GM21367 (cell line): Measurements from ENCODE around the gene FCGR2B.
"Not testable (repeated sequence)": the region's sequence is repeated elsewhere in the genome, so short reads cannot be mapped to it uniquely, and the experiment has no call there.

Experiments used
- ATAC-seq: cut with Tn5 transposase; IDR thresholded peaks from one replicate; pipeline ENCODE4 v1.9.1; 2021; ENCODE audit not compliant: unreplicated experiment

Gene FCGR2B

DNA sequence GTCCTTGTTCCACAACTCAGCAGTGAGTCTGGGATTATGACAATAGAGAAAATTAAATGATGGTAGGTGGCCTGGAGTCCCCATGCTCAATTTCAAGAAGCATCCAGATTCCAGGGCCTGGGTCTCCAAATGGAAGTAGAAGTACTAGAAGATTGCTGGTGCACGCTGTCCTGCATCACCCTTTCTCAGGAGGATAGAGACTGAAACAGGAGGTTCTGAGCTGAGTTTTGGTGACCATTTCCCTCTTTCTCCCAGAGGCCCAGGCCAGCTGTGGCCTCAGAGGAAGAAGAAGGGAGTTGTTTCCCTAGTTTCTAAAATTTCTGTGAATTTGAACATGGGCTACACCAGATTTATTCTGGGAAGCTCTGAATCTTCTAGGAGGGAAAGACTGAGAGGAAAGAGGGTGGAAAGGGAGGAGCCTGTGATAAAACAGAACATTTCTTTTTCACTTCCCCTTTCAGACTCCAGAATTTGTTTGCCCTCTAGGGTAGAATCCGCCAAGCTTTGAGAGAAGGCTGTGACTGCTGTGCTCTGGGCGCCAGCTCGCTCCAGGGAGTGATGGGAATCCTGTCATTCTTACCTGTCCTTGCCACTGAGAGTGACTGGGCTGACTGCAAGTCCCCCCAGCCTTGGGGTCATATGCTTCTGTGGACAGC is at the start of gene FCGR2B:
FCGR2B (plus strand) TSS at position 460 of the 656 bp plus-strand sequence; CDS start at position 559, 99 bp downstream.
- ATAC-seq, result peak; percentile 65

GRCh38 chr1:161616417-161616816 is 46.5 kb upstream of the FCGR2B start:
- not testable (repeated sequence) for ATAC-seq

- not testable (repeated sequence) for ATAC-seq
Measured at GRCh38 chr1:161618517-161618916, 44.4 kb upstream of the FCGR2B start.

GRCh38 chr1:161620399-161620798 is 42.5 kb upstream of the FCGR2B start:
- ATAC-seq, result not testable (repeated sequence)

DNA sequence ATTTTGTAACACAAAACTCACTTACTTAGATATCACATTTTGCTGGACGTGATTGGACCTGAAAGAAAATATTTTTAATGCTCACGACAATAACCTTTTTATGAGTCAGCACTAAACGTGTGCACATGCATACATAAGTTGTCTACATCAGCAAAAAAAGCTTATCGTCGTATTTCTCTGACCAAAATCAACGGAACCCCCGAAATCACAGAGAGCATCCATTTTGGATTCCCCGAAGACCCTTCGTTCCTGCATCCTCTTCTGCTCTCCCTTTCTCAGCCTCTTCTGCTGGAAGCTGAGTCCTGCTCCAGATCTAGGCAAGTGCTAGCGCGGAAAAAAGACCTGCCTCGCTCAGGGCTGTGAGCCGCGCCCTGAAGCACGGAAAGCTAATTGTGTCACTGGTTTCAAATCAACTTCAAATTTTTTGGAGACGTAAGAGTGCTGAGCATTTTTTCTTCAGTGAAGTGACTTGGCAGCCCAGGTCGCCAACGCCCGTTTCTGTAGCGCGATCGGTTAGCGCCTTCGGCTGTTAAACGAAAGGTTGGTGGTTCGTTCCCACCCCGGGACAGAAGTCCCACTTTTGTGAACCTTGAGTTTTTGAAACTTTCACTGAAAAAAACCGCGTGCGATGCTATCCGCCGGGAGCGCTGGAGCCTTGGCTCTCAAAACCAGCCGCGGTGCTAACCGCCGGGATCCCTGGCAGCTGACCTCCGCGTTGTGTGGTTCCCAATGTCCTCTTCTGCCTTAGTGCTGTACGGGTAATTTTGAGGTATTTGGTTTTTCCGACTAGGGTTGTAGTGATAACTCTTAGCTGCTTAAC is 41.6 kb upstream of the FCGR2B start:
- ATAC-seq, result not testable (repeated sequence)

DNA sequence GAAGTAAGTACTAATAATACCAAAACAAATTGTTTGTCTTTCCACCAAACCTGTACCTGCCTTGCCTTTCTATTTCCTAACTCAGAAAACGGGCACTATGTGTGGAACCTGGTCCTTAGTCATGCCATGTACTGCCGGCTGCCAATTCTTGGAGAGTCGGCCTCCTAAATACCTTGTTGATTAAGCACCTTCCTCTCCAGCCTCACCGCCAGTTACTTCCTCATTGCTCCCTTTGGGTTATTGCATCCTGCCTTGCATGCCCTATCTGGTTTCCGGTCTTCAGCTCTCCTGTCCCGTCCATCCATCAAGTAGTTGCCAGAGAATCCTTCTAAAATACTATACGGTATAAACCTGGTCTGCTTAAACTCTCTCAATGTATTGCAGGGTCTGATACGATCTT is 40.9 kb upstream of the FCGR2B start:
- not testable (repeated sequence) for ATAC-seq

GRCh38 chr1:161623401-161624051 is 39.4 kb upstream of the FCGR2B start:
- peak; percentile 48 for ATAC-seq

GRCh38 chr1:161624605-161625004 is 38.3 kb upstream of the FCGR2B start:
- ATAC-seq, result not testable (repeated sequence)

DNA sequence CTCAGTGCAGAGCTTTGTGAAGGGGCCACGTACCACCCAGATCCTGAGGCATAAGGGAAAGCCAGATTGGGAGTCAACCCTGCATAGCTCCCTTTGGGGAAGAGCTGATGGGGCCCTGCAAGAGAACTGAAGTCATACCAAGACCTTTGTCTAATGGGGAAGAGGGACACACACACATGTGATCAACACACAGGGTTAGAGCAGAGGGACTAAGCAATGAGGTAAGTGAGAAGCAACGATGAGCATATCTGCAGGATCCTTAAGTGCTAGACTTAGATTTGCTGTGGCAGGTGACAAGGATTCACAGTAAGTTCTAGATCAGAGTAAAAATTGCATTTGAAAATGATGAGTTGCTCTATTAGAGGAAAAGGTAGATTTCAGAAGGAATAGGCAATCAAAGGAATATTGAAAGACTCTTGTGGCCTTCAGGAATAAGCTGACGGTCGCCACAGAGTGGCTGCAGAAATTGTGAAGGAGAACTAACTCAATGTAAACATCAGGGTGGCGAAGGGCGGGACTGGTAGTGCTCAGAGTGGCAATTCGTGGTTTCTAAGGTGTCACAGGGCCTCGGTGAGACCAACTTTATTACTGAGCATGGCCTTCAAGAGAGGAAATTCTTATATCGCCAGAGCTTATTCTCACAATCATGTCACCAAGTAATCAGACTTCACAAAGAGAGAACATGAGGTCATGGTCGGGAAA is 36.3 kb upstream of the FCGR2B start:
- not testable (repeated sequence) for ATAC-seq

DNA sequence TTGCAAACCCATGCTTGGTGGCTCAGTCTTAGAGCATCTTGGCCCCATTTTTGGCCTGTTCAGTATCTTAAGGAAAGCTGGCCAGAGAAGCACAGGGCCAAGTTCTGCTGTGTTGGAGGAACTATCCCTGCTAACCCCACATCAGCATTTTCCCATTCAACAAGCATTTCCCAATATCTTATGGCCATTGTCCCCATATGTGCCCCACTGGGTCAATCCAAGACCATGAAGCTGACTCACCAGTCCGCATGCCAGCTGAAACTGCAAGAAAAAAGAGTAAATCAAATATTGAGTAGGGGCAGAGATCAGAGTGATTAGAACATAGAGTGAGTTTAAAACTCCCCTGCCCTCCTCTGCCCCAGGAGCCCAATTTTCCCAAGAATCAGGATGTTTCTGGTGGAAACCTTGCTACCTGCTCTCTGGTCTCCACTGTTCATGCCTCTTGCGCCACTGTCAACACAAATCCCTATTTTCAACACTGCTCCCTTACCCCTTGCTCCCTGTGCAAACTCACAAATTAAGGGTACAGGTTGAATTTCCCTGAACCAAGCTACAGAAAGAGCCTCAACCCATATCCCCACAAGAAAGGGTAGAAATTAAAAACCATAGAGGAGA is 32.7 kb upstream of the FCGR2B start:
- ATAC-seq, result not testable (repeated sequence)

- no peak for ATAC-seq
Measured at GRCh38 chr1:161631076-161631475, 31.9 kb upstream of the FCGR2B start, which contains the start of gene FCGR3B. Gene FCGR3B (minus strand): TSS chr1:161631176. CDS start chr1:161631094, 82 bp downstream.

- ATAC-seq, result not testable (repeated sequence)
Measured at GRCh38 chr1:161634993-161635392, 27.9 kb upstream of the FCGR2B start.

- ATAC-seq, result not testable (repeated sequence)
Measured at GRCh38 chr1:161636189-161636782, 26.7 kb upstream of the FCGR2B start.

GRCh38 chr1:161636976-161637375 is 26.0 kb upstream of the FCGR2B start:
- not testable (repeated sequence) for ATAC-seq

- ATAC-seq, result not testable (repeated sequence)
Measured at GRCh38 chr1:161638251-161638993, 24.5 kb upstream of the FCGR2B start.

DNA sequence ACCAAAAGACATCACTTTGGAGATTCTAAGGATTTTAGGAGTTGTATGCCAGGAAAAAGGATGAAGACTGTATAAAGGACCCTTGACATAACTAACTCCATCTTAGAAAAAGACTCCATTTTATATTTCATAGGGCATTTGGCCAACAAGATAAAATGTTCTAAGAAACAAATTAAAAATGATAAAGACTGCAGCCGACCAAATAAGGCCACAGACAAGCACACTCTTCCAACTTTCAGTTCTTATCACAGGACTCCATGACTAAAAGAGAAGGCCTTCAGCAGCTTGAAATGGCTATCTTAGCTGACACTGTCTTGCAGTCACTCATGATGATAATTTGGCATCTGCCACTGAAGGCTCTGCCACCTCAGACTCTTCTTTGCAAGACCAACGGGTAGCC is 23.7 kb upstream of the FCGR2B start:
- not testable (repeated sequence) for ATAC-seq

GRCh38 chr1:161642697-161643096 is 20.2 kb upstream of the FCGR2B start:
- not testable (repeated sequence) for ATAC-seq

GRCh38 chr1:161643481-161644208 is 19.3 kb upstream of the FCGR2B start:
- not testable (repeated sequence) for ATAC-seq

DNA sequence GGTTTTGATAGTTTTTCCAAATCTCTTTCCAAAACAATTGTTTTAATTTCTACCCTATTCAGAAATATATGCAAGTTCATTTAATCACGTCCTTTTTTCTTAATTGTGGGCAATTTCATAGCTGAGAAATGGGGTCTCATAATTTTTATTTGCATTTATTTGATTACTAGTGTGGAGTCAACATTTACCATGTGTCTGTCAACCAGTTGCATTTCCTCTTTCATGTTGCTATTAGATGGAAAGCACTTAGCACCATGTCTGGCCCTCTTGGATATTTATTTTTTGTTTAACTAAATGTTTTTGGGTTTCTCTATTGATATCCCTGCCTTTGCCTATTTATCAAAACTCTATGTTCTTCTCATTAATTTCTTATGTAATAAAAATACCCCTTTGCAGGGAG is 18.1 kb upstream of the FCGR2B start:
- ATAC-seq, result not testable (repeated sequence)
